ENCODE results near the gene TCIRG1. TPM values are rescaled to one million over a fixed set of nuclear protein-coding genes. Genes with fewer than 3 reads are reported as not detected.

TCIRG1 gene
- total RNA-seq, 1 donor from 2014 or later = 149 TPM

DNA sequence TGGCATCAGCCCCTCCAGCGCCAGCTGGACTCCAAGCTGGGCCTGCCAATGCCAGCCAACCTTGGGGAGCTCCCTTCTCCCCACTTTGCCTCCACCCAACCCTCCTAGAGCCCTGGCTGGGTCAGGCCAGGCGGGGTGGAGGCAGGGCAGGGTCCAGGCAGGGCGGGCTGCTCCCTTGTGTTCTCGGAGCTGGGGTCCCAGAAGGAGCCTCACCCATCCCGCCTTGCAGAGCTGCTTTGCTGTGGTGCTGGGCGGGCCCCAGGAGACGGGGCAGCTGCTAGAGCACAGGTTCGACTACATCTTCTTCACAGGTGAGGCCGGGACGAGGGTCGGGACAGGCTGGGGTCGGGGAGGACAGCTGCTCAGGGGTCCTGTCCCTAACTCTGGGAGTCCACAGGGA is 19.3 kb upstream of the TCIRG1 start:
- Mint-ChIP-seq H3K36me3 (ENCODE audit: low read depth) (no peaks in the 10 kb centered on the region), H3K27ac (no peak overlapping the region), H3K4me1 (no peaks in the 10 kb centered on the region), H3K4me3 (no peak overlapping the region), H3K9me3 (no peaks in the 10 kb centered on the region), H3K27me3 (no peaks in the 10 kb centered on the region)
- DNase-seq = no peak
- intact Hi-C loops (cut with micrococcal nuclease) = no loop called here

DNA sequence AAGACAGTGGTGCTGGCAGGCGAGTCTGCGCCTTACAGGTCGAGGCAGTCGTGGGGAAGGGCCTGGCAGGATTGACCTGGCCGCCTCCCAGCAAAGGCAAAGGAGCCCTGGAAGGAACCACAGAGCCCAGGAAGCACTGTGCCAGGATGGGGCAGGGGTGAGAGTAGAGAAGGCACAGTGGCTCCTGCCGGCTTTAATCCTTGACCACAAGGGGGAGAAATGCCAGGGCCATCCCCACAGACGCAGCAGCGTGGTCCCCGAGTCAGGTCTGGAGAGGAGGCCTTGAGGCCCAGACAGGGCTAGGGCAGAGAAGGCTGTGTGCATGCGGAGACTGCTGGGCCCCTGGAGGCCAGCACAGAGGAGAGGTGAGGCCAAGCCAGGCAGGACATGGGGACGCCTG is 18.2 kb upstream of the TCIRG1 start:
- Mint-ChIP-seq H3K4me3 (no peak overlapping the region), H3K9me3 (no peaks in the 10 kb centered on the region), H3K4me1 (no peaks in the 10 kb centered on the region), H3K27ac (no peak overlapping the region), H3K27me3 (no peaks in the 10 kb centered on the region), H3K36me3 (ENCODE audit: low read depth) (no peaks in the 10 kb centered on the region)
- DNase-seq = no peak
- intact Hi-C loops (cut with micrococcal nuclease) = no loop called here

DNA sequence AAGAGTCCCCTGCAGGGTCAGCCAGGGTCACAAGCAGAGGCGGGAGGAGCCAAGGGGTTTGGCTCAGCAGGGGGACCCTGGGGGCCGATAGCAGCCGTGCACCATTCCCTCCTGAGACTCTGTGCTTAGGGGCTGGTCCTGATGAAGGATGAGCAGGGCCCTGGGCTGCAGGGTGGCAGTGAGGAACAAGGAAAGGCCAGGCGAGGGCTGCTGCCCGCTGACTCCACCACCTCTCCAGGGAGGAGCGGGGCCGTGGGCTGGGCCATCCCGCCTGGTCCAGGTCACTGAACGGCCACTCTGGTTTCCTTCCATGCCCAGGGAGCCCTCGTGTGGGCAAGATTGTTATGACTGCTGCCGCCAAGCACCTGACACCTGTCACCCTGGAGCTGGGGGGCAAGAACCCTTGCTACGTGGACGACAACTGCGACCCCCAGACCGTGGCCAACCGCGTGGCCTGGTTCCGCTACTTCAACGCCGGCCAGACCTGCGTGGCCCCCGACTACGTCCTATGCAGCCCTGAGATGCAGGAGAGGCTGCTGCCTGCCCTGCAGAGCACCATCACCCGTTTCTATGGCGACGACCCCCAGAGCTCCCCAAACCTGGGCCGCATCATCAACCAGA is 17.5 kb upstream of the TCIRG1 start:
- H3K27me3 Mint-ChIP-seq = no peaks in the 10 kb centered on the region
- no peaks in the 10 kb centered on the region for H3K9me3 Mint-ChIP-seq
- H3K4me1 Mint-ChIP-seq = no peaks in the 10 kb centered on the region
- H3K27ac Mint-ChIP-seq = no peak overlapping the region
- no peak overlapping the region for H3K4me3 Mint-ChIP-seq
- no peaks in the 10 kb centered on the region for H3K36me3 Mint-ChIP-seq (ENCODE audit: low read depth)
- intact Hi-C loops (cut with micrococcal nuclease) = no loop called here
- no peak for DNase-seq

DNA sequence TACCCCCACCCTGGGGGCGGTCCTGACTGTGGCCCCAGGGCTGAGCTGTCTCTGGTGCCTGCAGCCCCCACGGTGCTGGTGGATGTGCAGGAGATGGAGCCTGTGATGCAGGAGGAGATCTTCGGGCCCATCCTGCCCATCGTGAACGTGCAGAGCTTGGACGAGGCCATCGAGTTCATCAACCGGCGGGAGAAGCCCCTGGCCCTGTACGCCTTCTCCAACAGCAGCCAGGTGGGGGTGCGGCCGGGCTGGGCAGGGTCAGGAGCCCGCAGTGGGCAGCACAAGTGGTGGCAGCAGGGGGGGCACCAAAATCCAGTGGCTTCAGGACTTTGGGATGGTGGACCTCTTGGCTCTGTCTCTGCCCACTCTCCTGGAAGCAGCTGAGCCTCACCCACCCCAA is 16.3 kb upstream of the TCIRG1 start:
- H3K9me3 Mint-ChIP-seq = no peaks in the 10 kb centered on the region
- DNase-seq = no peak
- intact Hi-C loops (cut with micrococcal nuclease) = no loop called here
- no peak overlapping the region for H3K27ac Mint-ChIP-seq
- H3K4me1 Mint-ChIP-seq = no peaks in the 10 kb centered on the region
- H3K36me3 Mint-ChIP-seq (ENCODE audit: low read depth) = no peaks in the 10 kb centered on the region
- no peaks in the 10 kb centered on the region for H3K27me3 Mint-ChIP-seq
- H3K4me3 Mint-ChIP-seq = no peak overlapping the region

DNA sequence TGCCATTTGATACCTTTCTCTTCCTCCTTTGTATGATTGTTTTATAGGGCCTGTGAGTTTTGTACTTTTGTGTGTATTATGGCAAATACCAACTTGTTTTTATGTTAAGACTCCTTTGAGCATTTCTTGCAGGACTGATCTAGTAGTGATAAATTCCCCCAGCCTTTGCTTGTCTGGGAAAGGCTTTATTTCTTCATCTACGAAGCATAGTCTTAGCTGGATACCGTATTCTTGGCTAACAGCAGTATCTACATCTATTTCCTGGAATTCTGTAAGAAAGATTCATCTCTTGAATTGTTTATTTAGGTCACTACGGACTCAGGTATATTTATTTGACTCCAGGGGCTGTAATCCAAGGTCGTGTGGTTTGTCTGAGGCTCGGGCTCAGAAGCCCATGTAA is 14.3 kb upstream of the TCIRG1 start:
- no peak for DNase-seq
- H3K9me3 Mint-ChIP-seq = no peaks in the 10 kb centered on the region
- H3K27me3 Mint-ChIP-seq = no peaks in the 10 kb centered on the region
- no peaks in the 10 kb centered on the region for H3K36me3 Mint-ChIP-seq (ENCODE audit: low read depth)
- H3K27ac Mint-ChIP-seq = no peak overlapping the region
- H3K4me1 Mint-ChIP-seq = peaks cover 10% of the 10 kb centered on the region
- intact Hi-C loops (cut with micrococcal nuclease) = no loop called here
- H3K4me3 Mint-ChIP-seq = no peak overlapping the region

DNA sequence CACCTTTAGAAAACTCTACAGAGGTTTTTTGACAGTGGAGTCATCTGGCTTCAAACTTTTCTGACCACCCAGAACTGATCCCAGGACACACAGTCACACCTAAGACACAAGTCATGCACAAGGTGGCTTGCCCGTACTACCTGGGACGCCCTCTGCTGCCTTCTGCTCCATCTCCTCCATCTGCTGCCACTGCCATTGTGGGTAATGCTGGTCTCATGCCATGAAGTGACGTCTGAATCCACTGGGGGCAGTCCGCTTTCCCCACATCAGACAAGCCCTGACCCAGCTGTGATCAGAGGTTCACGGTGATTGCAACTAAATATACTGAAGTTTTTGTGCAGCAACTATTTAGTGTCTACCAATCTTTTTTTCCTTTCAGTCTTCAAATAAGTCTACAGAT is 13.8 kb upstream of the TCIRG1 start:
- Mint-ChIP-seq H3K4me1 (peaks cover 12% of the 10 kb centered on the region), H3K27ac (no peak overlapping the region), H3K4me3 (no peak overlapping the region), H3K9me3 (no peaks in the 10 kb centered on the region), H3K27me3 (no peaks in the 10 kb centered on the region), H3K36me3 (ENCODE audit: low read depth) (no peaks in the 10 kb centered on the region)
- intact Hi-C loops (cut with micrococcal nuclease) = no loop called here
- no peak for DNase-seq

DNA sequence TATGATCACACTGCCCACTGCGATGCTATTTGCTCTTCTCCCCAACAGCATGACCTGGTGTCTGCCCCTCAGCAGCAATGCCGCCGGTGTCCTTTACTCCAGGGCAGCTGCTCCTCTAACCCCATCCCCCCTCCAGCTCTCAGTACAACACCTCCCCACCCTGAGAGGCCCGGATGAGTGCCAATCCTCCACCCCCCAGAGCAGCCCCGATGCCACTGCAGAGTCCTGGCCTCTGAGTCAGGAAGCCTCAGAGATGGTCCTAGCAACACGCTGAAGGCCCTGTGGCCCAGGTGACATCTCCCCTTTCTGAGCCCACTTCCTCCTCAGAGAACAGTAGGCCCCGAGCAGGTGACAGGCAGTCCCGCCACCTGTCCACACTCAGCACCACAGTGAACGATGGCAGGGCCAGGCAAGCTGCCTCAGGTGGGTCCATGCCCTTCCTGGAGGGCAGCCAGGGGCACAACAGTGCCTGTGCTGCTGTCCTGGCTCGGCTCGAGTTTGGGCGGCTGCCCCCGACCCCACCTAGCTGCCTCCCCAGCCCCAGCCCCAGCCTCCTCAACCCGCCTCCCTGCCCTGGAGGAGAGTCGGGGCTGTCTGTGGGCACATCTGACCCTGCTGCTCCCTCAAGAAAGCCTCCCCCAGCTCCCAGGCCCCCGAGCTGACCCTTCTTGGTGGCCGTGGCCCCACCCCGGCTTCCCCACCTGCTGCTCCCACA is 12.3 kb upstream of the TCIRG1 start:
- no peak overlapping the region for H3K27ac Mint-ChIP-seq
- peaks cover 17% of the 10 kb centered on the region for H3K4me1 Mint-ChIP-seq
- peaks cover 1% of the 10 kb centered on the region for H3K36me3 Mint-ChIP-seq (ENCODE audit: low read depth)
- no peak for DNase-seq
- no peak overlapping the region for H3K4me3 Mint-ChIP-seq
- no peaks in the 10 kb centered on the region for H3K9me3 Mint-ChIP-seq
- intact Hi-C loops (cut with micrococcal nuclease) = no loop called here
- H3K27me3 Mint-ChIP-seq = no peaks in the 10 kb centered on the region

DNA sequence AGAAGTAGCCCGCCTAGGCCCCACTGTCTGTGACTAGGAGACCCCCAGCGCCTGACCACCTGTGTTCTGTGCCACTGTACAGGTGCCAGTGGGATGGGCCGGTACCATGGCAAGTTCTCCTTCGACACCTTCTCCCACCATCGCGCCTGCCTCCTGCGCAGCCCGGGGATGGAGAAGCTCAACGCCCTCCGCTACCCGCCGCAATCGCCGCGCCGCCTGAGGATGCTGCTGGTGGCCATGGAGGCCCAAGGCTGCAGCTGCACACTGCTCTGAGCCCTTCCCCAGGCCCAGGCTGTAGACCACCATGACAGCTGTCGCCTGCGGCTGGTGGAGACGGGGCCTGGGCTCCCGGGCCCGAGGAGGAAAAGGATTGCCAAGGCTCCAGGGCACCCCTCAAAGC is 11.2 kb upstream of the TCIRG1 start:
- H3K27ac Mint-ChIP-seq = no peak overlapping the region
- H3K36me3 Mint-ChIP-seq (ENCODE audit: low read depth) = peaks cover 3% of the 10 kb centered on the region
- DNase-seq = no peak
- H3K4me3 Mint-ChIP-seq = no peak overlapping the region
- intact Hi-C loops (cut with micrococcal nuclease) = no loop called here
- H3K27me3 Mint-ChIP-seq = no peaks in the 10 kb centered on the region
- H3K4me1 Mint-ChIP-seq = peaks cover 20% of the 10 kb centered on the region
- no peaks in the 10 kb centered on the region for H3K9me3 Mint-ChIP-seq

DNA sequence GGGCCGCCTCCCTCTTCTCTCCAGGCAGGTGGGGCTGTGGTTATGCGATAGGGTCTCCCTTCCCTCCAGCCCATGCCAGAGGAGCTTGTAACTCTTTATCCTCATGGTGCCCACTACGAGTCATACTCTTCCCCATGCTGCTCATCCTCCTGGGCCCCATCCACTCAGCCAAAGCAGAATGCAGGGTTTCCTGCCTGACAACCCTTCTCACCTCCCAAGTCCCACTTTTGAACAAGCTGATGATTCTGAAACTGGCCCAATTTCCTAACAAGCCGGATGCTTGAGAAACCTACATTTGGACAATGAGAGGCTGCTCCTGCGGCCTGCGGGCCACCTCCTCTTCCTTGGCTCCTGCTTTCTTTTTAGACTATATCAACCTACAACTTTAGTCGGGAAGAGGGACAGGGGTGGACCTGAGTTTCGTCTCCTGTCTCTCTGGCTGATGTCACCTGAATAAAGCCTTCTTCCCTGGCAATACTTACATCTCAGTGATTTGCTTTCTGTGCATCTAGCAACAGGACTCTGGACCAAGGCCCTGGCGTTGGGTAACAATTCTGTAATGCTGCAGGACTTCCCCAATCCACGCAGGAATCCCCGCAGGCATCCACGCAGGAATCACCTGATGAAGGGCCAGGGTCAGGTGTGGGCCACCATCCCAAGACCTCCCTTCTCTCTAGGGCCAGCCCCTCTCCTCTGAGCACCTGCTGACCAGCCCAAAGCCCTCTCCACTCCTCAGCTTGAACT is 9.9 kb upstream of the TCIRG1 start:
- Mint-ChIP-seq H3K36me3 (ENCODE audit: low read depth) (peaks cover 6% of the 10 kb centered on the region), H3K27me3 (no peaks in the 10 kb centered on the region), H3K27ac (peak overlapping the region; percentile 87), H3K4me1 (peaks cover 20% of the 10 kb centered on the region), H3K9me3 (no peaks in the 10 kb centered on the region), H3K4me3 (peak overlapping the region; percentile 84)
- intact Hi-C loops (cut with micrococcal nuclease) = no loop called here
- no peak for DNase-seq

DNA sequence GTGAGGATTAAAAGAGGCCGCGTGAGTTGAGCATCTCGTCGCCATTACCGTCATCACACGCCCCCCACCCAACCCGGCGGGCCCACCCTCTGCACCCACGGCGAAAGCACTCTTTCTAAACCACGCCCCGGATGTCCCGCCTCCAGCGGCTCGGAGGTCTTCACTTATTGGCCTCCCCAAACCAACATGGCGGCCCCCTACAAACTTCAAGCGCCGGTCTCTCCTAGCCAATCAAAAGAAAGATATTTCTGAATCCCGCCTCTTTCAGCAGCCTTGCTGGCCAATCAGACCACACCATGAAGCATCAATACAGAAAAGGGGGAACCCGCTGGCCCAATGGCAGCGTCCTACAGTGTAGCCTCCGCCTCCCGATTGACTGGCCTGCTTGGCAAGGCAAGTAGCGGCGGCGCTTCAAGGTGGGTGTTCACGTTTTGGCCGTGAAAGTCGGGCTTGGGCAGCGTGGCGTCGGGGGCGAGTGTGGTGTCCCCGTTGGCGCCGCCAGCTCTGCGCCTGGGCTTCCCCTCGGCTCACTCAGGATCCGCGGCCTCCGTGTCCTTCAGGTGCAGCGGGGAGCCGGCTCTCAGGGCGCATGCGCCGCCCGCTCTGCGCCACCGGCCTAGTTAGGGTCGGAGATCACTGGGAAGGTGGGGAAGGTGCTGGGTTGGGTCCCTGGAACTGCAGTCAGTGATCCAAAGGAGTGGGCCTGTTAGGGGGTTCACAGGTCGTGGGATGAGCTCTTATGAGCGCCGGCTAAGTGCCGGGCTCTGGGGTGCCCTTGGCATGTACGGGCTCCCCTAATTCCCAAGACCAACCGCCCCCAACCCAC is 8.3 kb upstream of the TCIRG1 start, which contains the start of gene NDUFS8:
Gene NDUFS8, plus strand, starts transcription at position 364 of the 826 bp plus-strand sequence. CDS start 1,471 bp downstream, outside the sequence.
- Mint-ChIP-seq H3K4me1 (peaks cover 23% of the 10 kb centered on the region), H3K36me3 (ENCODE audit: low read depth) (peaks cover 7% of the 10 kb centered on the region), H3K27ac (peak within 1 kb of the TSS; percentile 87), H3K27me3 (no peaks in the 10 kb centered on the region), H3K9me3 (no peaks in the 10 kb centered on the region), H3K4me3 (peak within 1 kb of the TSS; percentile 84)
- intact Hi-C loops (cut with micrococcal nuclease) = loop anchor here (1.0 to 10.0 kb wide), 6 partner anchors 10 to 756 kb away; partner anchors contain the start of genes CHKA, KMT5B, PPP6R3 and UNC93B1
- DNase-seq = peak; percentile 99

DNA sequence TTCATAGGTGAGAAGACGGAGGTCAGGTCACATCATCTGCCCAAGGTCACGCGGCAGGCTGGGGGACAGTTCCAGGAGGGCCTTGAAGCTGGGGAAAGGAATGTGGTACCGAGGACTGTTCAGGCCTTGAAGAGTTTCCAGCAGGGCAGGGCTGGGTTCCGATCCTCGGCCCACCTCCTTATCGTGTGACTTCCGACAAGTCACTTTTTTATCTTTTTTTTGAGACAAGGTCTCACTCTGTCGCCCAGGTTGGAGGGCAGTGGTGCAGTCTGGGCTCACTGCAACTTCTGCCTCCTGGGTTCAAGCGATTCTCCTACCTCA is 7.7 kb upstream of the TCIRG1 start:
- peaks cover 23% of the 10 kb centered on the region for H3K4me1 Mint-ChIP-seq
- intact Hi-C loops (cut with micrococcal nuclease) = loop anchor here (5.0 to 10.0 kb wide), 4 partner anchors 91 to 756 kb away; partner anchors contain the start of genes CHKA, KMT5B and PPP6R3
- no peak for DNase-seq
- no peaks in the 10 kb centered on the region for H3K9me3 Mint-ChIP-seq
- H3K27ac Mint-ChIP-seq = peak overlapping the region; percentile 87
- H3K4me3 Mint-ChIP-seq = peak overlapping the region; percentile 84
- peaks cover 7% of the 10 kb centered on the region for H3K36me3 Mint-ChIP-seq (ENCODE audit: low read depth)
- H3K27me3 Mint-ChIP-seq = no peaks in the 10 kb centered on the region

DNA sequence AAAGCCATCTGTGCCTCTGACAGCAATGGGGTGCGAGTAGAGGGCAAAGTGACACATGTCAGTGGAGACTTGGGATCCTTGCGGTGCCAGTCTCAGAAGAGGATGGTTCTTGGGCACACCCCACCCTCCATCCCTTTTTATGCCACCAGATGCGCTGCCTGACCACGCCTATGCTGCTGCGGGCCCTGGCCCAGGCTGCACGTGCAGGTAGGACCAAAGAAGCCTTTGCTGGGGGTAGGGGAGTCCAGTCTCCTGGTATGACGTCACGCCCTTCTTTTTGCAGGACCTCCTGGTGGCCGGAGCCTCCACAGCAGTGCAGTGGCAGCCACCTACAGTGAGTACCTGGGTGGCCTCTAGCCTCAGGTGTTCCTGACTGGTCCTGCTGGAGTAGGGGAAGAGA is 6.8 kb upstream of the TCIRG1 start:
- no peak for DNase-seq
- H3K36me3 Mint-ChIP-seq (ENCODE audit: low read depth) = peaks cover 7% of the 10 kb centered on the region
- H3K4me3 Mint-ChIP-seq = peak overlapping the region; percentile 84
- H3K27ac Mint-ChIP-seq = peak overlapping the region; percentile 87
- intact Hi-C loops (cut with micrococcal nuclease) = loop anchor here (5.0 to 10.0 kb wide), 4 partner anchors 90 to 757 kb away; partner anchors contain the start of genes CHKA, KMT5B and PPP6R3
- no peaks in the 10 kb centered on the region for H3K9me3 Mint-ChIP-seq
- H3K4me1 Mint-ChIP-seq = peaks cover 28% of the 10 kb centered on the region
- H3K27me3 Mint-ChIP-seq = no peaks in the 10 kb centered on the region

DNA sequence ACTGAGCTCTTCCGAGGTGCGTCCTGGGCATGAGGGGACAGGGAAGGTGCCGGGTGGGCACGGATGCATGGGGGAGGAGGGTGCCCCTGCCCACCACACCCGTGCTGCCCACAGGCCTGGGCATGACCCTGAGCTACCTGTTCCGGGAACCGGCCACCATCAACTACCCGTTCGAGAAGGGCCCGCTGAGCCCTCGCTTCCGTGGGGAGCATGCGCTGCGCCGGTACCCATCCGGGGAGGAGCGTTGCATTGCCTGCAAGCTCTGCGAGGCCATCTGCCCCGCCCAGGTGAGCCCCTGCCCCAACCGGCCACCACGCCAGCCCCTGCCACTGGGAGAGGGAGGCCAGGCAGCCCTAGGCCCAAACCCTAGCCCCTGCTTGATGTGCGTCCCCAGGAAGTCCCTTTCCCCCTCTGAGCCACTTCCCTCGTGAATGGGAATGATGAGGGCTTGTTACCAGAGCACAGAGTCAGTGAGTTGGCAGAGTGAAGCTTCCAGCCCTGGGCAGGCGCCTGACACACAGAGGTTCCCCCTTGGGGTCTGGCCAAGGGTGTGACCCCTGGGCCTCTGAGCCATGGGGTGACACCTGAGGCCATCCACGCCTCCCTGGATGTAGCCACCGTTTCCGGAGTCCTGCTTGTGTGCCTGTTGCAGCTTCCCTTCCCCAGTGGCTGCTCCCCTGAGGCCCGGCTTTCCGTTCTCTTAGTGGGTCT is 5.7 kb upstream of the TCIRG1 start:
- H3K9me3 Mint-ChIP-seq = no peaks in the 10 kb centered on the region
- no peak overlapping the region for H3K27ac Mint-ChIP-seq
- intact Hi-C loops (cut with micrococcal nuclease) = loop anchor here (5.0 to 10.0 kb wide), 4 partner anchors 89 to 758 kb away; partner anchors contain the start of genes CHKA, KMT5B and PPP6R3
- H3K36me3 Mint-ChIP-seq (ENCODE audit: low read depth) = peaks cover 7% of the 10 kb centered on the region
- peaks cover 31% of the 10 kb centered on the region for H3K4me1 Mint-ChIP-seq
- no peaks in the 10 kb centered on the region for H3K27me3 Mint-ChIP-seq
- no peak for DNase-seq
- H3K4me3 Mint-ChIP-seq = no peak overlapping the region
